ENCODE measurements around the gene TNFAIP1.

The TNFAIP1 gene

DNA sequence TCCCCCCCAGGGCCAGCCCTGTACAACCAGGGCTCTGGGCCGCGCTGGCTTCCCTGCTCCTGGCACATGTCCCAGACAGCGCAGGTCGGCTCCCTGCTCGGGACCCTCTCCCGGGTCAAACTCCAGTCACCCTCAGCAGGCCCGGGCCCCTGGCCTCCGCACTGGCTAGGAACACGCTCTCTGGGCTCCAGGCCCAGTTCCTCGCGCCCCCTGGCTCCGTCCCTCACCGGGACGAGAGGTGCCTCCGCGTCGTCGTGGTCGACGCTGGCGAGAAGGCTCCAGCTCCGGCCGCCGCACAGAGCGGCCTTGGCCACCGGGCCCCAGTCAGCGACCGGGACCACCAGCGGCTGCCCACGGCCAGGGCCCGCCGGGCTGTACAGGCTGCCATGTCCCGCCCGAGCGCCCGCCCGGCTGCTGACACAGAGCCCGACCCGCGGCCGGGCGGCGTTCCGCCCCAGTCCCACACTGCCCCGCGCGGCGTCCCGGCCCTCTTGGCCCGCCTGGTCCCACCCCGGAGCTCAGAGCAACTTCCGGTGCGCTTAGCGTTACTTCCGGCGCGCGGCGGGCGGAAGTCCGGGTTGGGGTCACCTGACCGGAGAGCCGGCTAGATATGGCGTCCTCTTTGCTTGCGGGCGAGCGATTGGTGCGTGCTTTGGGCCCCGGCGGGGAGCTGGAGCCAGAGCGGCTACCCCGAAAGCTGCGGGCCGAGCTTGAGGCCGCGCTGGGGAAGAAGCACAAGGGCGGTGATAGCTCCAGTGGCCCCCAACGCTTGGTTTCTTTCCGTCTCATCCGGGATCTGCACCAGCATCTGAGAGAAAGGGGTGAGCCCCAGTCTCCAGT is 21.7 kb downstream of the TNFAIP1 start, which contains the start of gene POLDIP2:
Gene POLDIP2 (minus strand): TSS at position 467 of the 840 bp plus-strand sequence. CDS start 79 bp downstream, at position 388.
- Histone ChIP-seq H3K4me3 (ENCODE audit: low read length) (peak within 1 kb of the TSS; percentile 81), H3K36me3 (ENCODE audit: control insufficient read depth, low read depth, low read length) (peaks cover 53% of the 10 kb centered on the region), H3K27ac (ENCODE audit: low read length) (peak within 1 kb of the TSS; percentile 75), H3K9ac (ENCODE audit: low read length) (peak within 1 kb of the TSS; percentile 82), H3K27me3 (ENCODE audit: control insufficient read depth, insufficient read depth, low read length) (no peaks in the 10 kb centered on the region), H3K4me1 (ENCODE audit: control insufficient read depth, low read depth, low read length) (peaks cover 10% of the 10 kb centered on the region), H3K9me3 (ENCODE audit: control insufficient read depth, low read depth, low read length) (no peaks in the 10 kb centered on the region)

DNA sequence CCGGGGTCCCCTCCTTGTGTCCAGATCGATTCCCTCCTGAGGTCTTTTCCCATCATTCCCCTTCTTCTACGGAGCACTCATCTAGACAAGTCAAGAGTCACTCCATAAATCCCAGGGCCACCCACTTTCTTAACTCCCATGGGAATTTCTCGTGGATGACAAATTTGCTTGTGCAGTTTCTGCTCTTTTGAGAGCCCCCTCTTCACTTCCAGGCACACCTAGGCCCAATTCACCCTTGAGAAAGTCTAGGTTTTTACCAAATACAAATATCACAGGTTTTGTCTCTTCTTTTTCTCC is 22.3 kb downstream of the TNFAIP1 start:
- Histone ChIP-seq H3K27ac (ENCODE audit: low read length) (peak overlapping the region; percentile 75), H3K36me3 (ENCODE audit: control insufficient read depth, low read depth, low read length) (peaks cover 54% of the 10 kb centered on the region), H3K4me1 (ENCODE audit: control insufficient read depth, low read depth, low read length) (peaks cover 10% of the 10 kb centered on the region), H3K4me3 (ENCODE audit: low read length) (peak overlapping the region; percentile 81), H3K9ac (ENCODE audit: low read length) (peak overlapping the region; percentile 82), H3K9me3 (ENCODE audit: control insufficient read depth, low read depth, low read length) (no peaks in the 10 kb centered on the region), H3K27me3 (ENCODE audit: control insufficient read depth, insufficient read depth, low read length) (no peaks in the 10 kb centered on the region)

DNA sequence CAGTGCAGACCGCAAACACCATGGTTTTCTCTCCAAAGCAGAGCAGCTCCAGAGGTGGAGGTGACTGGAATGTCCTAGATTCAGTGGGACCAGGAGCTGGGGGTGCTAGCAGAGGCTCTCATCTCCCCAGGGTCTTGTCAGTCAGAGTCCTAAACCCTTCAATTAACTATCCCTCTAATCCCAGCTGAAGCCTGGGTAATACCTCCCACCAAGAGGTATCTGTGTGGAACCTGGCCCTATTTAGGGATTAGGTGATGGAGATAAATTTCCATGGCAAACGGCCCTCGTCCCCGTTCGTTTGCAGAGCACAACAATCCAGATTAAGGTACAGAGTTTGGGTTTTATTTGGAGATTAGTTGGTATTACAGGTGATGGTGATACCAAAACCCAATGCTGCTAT is 27.6 kb downstream of the TNFAIP1 start:
- H3K36me3 ChIP-seq (ENCODE audit: control insufficient read depth, low read depth, low read length) = peaks cover 40% of the 10 kb centered on the region

DNA sequence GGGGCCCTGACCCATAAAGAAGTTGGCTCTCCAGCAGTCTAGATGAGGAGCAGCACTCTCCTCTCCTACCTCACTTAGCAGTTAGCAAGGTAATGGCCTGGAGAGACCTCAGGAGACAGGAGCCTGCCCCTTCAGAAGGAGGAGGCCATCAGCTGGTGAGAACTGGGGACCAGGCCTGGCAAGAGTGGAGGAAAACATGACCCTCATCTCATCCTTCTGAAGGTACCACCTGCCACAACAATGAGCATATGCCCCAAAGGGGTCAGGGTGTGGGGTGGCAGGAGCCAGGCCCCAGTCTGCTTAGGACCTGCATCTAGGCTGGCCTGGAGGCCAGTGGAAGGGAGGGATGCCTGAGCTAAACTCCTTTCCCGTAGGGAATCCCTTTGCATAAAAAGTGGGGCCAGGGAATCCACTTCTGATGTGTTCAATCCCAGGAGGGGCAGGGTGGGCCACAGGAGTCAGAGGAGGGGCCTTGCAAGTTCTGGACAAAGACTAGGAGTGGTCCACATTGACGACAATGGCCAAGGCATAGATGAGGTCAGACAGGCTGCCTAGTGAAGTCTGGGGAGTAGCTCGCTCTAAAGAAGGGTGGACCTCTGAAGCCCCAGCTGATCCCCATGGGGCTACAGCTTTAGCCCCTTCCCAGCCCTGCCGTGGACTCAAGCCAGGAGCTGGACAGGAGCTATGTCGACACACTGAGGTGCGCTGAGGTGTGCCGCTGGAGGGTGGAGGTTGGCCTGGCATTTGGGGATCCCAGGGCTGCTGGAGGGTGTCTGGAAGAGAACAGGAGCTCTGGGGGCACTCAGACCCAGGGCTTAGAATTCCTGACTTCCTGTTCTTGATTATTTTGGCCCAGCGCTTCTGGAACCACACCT is 28.5 kb downstream of the TNFAIP1 start:
- no peaks in the 10 kb centered on the region for H3K4me1 ChIP-seq (ENCODE audit: control insufficient read depth, low read depth, low read length)
- no peaks in the 10 kb centered on the region for H3K27me3 ChIP-seq (ENCODE audit: control insufficient read depth, insufficient read depth, low read length)
- no peak overlapping the region for H3K9ac ChIP-seq (ENCODE audit: low read length)
- no peak overlapping the region for H3K4me3 ChIP-seq (ENCODE audit: low read length)
- no peak overlapping the region for H3K27ac ChIP-seq (ENCODE audit: low read length)
- no peaks in the 10 kb centered on the region for H3K9me3 ChIP-seq (ENCODE audit: control insufficient read depth, low read depth, low read length)
- peaks cover 40% of the 10 kb centered on the region for H3K36me3 ChIP-seq (ENCODE audit: control insufficient read depth, low read depth, low read length)

More for the DNA sequence above, 27.6 kb downstream of the TNFAIP1 start:
- Histone ChIP-seq H3K9me3 (ENCODE audit: control insufficient read depth, low read depth, low read length) (no peaks in the 10 kb centered on the region), H3K4me3 (ENCODE audit: low read length) (no peak overlapping the region), H3K4me1 (ENCODE audit: control insufficient read depth, low read depth, low read length) (peaks cover 3% of the 10 kb centered on the region), H3K27ac (ENCODE audit: low read length) (no peak overlapping the region), H3K27me3 (ENCODE audit: control insufficient read depth, insufficient read depth, low read length) (no peaks in the 10 kb centered on the region), H3K9ac (ENCODE audit: low read length) (no peak overlapping the region)

DNA sequence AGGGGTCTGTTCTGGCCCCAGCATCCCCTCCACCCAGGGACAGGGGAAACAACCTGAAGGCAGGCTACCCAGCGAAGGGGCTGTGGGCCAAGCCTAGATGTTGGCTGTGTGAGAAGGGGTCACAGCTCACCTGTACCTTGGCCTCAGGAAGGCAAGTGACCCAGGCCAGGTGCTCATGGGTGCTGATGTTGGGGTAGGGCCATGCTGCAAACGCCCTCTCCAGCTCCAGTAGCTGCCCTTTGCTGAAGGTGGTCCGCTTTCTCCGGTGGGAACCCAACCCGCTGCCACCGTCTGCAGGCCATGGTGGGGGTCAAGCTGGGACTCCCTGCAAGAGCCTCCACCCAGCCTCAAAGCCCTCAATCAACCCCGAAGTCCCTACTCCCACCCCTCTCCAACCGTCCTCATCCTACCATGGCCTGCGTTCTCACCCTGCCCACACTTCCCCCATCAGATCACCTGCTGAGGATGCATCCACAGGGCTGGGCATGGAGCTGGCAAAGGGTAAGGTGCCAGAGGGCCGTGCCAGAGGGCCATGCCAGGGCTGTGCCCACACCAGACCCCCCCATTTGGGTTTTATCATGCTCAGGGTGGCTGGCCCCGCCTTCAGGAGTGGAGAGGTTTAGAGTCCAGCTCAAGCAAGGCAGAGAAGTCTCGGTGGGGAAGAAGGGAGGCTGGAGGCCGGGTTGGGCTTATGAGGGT is 29.3 kb downstream of the TNFAIP1 start, which contains the start of gene SEBOX:
Gene SEBOX (minus strand): TSS at position 535 of the 699 bp plus-strand sequence. CDS start 48 bp downstream, at position 487.
- H3K4me1 ChIP-seq (ENCODE audit: control insufficient read depth, low read depth, low read length) = no peaks in the 10 kb centered on the region
- H3K27ac ChIP-seq (ENCODE audit: low read length) = no peak within 1 kb of the TSS
- no peaks in the 10 kb centered on the region for H3K27me3 ChIP-seq (ENCODE audit: control insufficient read depth, insufficient read depth, low read length)
- peaks cover 35% of the 10 kb centered on the region for H3K36me3 ChIP-seq (ENCODE audit: control insufficient read depth, low read depth, low read length)
- H3K9ac ChIP-seq (ENCODE audit: low read length) = no peak within 1 kb of the TSS
- H3K4me3 ChIP-seq (ENCODE audit: low read length) = no peak within 1 kb of the TSS
- H3K9me3 ChIP-seq (ENCODE audit: control insufficient read depth, low read depth, low read length) = no peaks in the 10 kb centered on the region

DNA sequence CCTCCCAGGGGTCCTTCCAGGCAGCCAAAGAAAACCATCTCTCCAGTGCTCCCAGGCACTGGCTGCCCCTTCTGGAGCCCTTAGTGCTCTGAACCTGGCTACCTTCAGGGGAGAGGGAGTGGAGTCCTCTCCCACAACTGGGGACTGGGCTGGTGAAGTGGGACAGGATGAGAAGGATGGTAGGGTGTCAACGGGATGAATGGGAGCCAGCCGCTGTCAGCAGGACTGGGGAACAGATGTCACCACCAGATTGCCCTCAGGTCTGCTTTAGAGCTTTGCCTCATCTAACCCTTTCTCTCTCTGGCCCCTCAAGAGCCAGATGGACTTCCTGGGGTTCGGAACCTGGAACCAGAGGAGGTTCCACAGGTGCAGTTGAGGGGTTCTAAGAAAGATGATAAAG is 29.9 kb downstream of the TNFAIP1 start:
- Histone ChIP-seq H3K9ac (ENCODE audit: low read length) (no peak overlapping the region), H3K4me1 (ENCODE audit: control insufficient read depth, low read depth, low read length) (peaks cover 6% of the 10 kb centered on the region), H3K9me3 (ENCODE audit: control insufficient read depth, low read depth, low read length) (no peaks in the 10 kb centered on the region), H3K27ac (ENCODE audit: low read length) (no peak overlapping the region), H3K4me3 (ENCODE audit: low read length) (no peak overlapping the region), H3K27me3 (ENCODE audit: control insufficient read depth, insufficient read depth, low read length) (no peaks in the 10 kb centered on the region), H3K36me3 (ENCODE audit: control insufficient read depth, low read depth, low read length) (peaks cover 29% of the 10 kb centered on the region)

DNA sequence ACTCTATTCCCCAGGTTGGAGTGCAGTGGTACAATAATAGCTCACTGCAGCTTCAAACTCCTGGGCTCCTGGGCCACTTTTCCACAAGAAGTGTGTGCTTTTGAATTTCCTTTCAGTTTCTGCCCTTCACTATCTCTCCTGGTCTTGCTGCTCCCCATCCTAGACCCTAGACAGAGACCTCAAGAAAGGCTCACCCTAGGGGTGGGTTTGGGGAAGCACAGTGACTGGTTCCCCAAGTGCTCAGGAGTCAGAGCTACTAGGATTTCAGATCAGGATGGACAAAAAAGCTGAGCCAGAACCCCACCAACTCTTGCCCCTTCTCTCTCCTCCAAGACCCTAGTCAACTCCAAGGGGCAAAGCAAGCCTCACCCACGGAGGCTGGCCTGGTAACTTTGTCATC is 31.0 kb downstream of the TNFAIP1 start:
- Histone ChIP-seq H3K27ac (ENCODE audit: low read length) (no peak overlapping the region), H3K9me3 (ENCODE audit: control insufficient read depth, low read depth, low read length) (no peaks in the 10 kb centered on the region), H3K27me3 (ENCODE audit: control insufficient read depth, insufficient read depth, low read length) (no peaks in the 10 kb centered on the region), H3K9ac (ENCODE audit: low read length) (no peak overlapping the region), H3K4me1 (ENCODE audit: control insufficient read depth, low read depth, low read length) (peaks cover 12% of the 10 kb centered on the region), H3K36me3 (ENCODE audit: control insufficient read depth, low read depth, low read length) (peaks cover 18% of the 10 kb centered on the region), H3K4me3 (ENCODE audit: low read length) (no peak overlapping the region)

DNA sequence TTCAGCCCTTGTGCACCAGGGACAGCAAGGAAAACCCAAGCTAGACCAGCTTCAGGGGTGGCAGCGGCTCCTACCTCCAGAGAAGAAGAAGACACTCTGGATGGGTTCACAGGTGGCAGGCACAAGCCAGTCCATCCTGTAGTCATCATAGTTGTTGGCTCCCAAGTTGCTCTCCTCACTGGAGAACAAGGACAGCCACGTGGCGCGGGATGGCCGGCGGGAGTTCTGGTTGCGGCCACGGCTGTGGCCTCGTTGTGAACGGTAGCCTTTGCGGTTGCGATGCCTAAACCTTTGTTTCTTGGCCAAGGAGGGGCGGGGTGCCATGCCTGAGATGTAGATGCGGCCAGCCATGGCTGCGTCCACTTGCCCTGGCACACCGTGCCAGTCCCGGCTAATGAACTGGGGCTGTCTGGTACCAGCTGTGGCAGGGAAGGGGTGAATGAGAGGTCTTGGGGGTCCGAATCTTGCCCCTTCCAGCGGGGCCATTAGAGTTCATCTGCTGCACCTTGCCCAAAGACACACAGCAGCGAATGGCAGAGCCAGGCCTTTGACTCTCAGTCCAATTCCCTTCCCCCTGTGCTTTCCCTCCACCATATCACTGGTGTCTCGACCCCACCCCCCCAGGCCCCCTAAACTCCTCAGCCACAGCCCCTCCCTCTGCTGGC is 32.2 kb downstream of the TNFAIP1 start:
- H3K4me1 ChIP-seq (ENCODE audit: control insufficient read depth, low read depth, low read length) = peaks cover 12% of the 10 kb centered on the region
- peaks cover 8% of the 10 kb centered on the region for H3K36me3 ChIP-seq (ENCODE audit: control insufficient read depth, low read depth, low read length)
- H3K4me3 ChIP-seq (ENCODE audit: low read length) = no peak overlapping the region
- peaks cover 6% of the 10 kb centered on the region for H3K27me3 ChIP-seq (ENCODE audit: control insufficient read depth, insufficient read depth, low read length)
- no peak overlapping the region for H3K9ac ChIP-seq (ENCODE audit: low read length)
- no peak overlapping the region for H3K27ac ChIP-seq (ENCODE audit: low read length)
- no peaks in the 10 kb centered on the region for H3K9me3 ChIP-seq (ENCODE audit: control insufficient read depth, low read depth, low read length)

DNA sequence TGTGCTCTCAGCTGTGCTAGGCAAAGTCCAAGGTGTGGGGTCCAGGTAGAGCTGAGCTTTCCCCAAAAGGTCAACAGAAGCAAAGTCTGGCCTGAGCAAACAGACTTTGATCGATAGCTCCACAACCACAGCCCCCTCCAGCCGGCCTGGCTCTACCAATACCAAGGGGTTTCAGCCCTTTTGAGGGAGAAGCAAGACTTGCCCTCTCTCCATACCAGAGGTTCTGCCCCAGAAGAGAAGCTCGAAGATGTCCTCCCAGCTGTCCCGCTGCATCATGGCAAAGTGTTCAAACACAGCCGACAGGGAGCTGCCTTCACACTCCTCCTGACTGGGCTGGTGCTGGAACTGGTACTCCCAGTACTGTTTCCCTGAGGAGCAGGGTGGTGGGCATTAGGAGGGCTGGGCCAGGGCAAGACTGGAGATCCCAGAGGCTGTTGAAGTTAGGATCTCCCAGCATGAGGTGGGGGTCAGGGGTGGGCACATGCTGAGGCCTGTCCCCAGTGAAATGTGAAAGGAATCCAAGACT is 32.8 kb downstream of the TNFAIP1 start:
- Histone ChIP-seq H3K9me3 (ENCODE audit: control insufficient read depth, low read depth, low read length) (no peaks in the 10 kb centered on the region), H3K4me3 (ENCODE audit: low read length) (no peak overlapping the region), H3K36me3 (ENCODE audit: control insufficient read depth, low read depth, low read length) (peaks cover 2% of the 10 kb centered on the region), H3K9ac (ENCODE audit: low read length) (no peak overlapping the region), H3K4me1 (ENCODE audit: control insufficient read depth, low read depth, low read length) (peaks cover 12% of the 10 kb centered on the region), H3K27ac (ENCODE audit: low read length) (no peak overlapping the region), H3K27me3 (ENCODE audit: control insufficient read depth, insufficient read depth, low read length) (peaks cover 12% of the 10 kb centered on the region)

DNA sequence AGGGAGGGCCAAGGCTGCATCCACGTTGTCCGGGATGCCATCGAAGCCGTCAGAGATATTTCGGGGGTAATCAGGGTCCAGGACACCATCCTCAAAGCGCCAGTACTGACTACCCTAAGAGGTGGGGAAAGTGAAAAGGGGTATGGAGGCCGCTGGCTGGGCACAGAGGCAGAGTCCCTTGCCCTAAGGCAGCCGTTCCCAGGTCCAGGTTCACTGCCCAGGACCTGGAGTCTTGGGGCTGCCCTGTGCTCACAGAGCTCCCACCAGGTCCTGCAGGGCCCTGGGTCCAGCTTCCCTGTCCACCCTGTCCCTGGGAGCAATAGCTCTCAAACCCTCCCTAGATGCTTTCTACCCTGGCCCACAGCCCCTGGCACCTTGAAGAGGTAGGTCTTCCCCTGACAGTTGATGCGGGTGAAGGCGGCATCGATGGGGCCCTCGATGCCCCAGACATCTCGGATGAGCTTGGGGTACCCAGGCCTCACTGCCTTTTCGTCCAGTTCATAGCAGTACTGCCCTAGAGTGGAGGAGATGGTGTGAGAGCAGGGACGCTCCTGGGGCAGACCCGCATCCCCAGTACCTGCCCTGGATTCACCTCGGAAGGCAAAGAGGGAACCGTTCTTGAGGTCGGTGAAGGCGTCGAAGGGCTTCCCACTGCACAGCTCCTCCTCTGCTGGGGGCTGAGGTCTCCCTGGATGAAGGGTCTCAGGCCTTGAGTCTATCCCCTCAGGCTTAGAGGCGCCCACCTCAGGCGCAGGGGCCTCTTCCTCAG is 33.5 kb downstream of the TNFAIP1 start:
- no peak overlapping the region for H3K27ac ChIP-seq (ENCODE audit: low read length)
- peaks cover 12% of the 10 kb centered on the region for H3K4me1 ChIP-seq (ENCODE audit: control insufficient read depth, low read depth, low read length)
- H3K9me3 ChIP-seq (ENCODE audit: control insufficient read depth, low read depth, low read length) = no peaks in the 10 kb centered on the region
- peaks cover 19% of the 10 kb centered on the region for H3K27me3 ChIP-seq (ENCODE audit: control insufficient read depth, insufficient read depth, low read length)
- no peak overlapping the region for H3K9ac ChIP-seq (ENCODE audit: low read length)
- no peak overlapping the region for H3K4me3 ChIP-seq (ENCODE audit: low read length)
- no peaks in the 10 kb centered on the region for H3K36me3 ChIP-seq (ENCODE audit: control insufficient read depth, low read depth, low read length)
